ENCODE data around the gene UCP2.

UCP2 gene

DNA sequence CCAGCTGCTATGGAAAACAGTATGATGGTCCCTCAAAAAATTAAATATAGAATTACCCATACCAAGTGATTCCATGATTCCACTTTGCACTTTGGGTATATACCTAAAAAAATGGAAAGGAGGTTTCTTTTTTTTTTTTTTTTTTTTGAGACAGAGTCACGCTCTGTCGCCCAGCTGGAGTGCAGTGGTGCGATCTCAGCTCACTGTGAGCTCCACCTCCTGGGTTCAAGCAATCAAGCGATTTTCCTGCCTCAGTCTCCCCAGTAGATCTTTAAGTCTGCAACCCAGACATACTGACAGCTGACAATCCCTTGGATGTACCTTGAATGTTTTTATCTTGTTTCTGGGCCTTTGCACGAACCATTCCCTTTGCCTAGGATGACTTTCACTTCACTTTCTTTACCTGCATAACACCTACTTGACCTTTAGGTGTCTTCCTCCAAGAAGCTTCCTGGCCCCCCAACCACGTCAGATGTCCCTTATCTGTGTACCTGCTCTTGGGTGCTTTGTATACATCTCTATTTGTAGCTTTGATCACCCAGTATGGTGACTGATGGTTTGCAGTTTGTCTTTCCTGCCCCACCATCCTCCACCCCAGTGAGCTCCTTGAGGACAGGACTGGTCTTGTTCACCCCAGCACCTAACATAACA is 14.6 kb upstream of the UCP2 start:
- TF ChIP-seq CTCF (IDR thresholded peaks at IDR 0.05; ENCODE audit: low read depth, low read length): no peak

GRCh38 chr11:73996161-73996747 is 13.6 kb upstream of the UCP2 start:
- no peak for TF ChIP-seq CTCF (IDR thresholded peaks at IDR 0.05; ENCODE audit: low read depth, low read length)
- H3K4me3 ChIP-seq (ENCODE audit: low read depth, low read length): no peak overlapping the region

More for the DNA sequence above, 14.6 kb upstream of the UCP2 start:
- H3K4me3 ChIP-seq (ENCODE audit: low read depth, low read length): no peak overlapping the region

GRCh38 chr11:73995731-73996130 is 13.1 kb upstream of the UCP2 start:
- no peak for TF ChIP-seq CTCF (IDR thresholded peaks at IDR 0.05; ENCODE audit: low read depth, low read length)
- no peak overlapping the region for H3K4me3 ChIP-seq (ENCODE audit: low read depth, low read length)

DNA sequence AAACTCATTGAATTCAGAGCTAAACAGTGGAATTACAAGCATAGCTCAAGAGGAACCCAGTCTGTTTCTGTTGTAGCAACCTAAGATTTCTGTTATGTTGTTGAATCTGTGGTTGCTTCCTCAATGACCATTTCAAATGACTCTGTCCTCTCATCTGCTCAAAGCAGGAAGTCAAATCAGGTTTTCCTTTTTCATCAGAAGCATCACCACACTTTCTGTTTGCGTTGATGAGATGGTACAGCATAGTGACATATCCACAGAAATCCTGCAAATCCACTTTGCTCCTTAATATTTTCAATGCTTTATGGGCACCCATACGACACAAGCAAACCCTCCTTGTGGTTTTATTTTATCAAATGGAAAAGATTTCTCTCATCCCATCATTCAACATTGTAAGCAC is 12.6 kb upstream of the UCP2 start:
- TF ChIP-seq CTCF (IDR thresholded peaks at IDR 0.05; ENCODE audit: low read depth, low read length): no peak
- H3K4me3 ChIP-seq (ENCODE audit: low read depth, low read length): no peak overlapping the region

DNA sequence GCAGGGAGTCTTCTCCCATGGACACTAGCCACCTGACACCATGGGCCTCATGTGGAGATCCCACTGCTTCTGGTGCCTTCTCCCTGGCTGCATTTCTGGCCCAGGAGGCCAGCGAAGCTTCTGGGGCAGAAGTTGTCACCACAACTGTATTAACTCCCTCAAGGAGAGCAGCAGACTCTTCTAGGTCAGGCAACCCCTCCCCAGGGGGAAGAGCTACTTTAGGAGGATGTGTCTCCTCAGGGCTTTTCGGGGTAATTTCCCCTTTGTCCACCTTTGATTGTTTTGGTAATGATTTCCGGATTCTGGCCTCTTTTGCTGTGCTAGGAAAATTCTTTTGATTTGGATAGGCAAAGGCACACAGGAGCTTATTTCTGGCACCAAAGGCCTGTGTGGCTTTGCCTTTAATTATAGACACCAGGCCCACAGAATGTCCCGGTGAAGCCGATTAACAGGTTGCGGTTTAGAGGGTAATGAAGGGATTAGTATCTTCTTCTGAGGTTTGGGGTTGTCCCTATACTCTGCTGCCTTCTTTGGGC is 8.9 kb upstream of the UCP2 start:
- no peak for TF ChIP-seq CTCF (IDR thresholded peaks at IDR 0.05; ENCODE audit: low read depth, low read length)
- H3K4me3 ChIP-seq (ENCODE audit: low read depth, low read length): no peak overlapping the region

GRCh38 chr11:73990730-73991129 is 8.1 kb upstream of the UCP2 start:
- no peak for TF ChIP-seq CTCF (IDR thresholded peaks at IDR 0.05; ENCODE audit: low read depth, low read length)

GRCh38 chr11:73989156-73989555 is 6.5 kb upstream of the UCP2 start:
- no peak for TF ChIP-seq CTCF (IDR thresholded peaks at IDR 0.05; ENCODE audit: low read depth, low read length)
- no peak overlapping the region for H3K4me3 ChIP-seq (ENCODE audit: low read depth, low read length)

More at GRCh38 chr11:73990730-73991129, 8.1 kb upstream of the UCP2 start:
- no peak overlapping the region for H3K4me3 ChIP-seq (ENCODE audit: low read depth, low read length)

All from WI38 (cell line).